Umbilical cord (tissue), 2 donors: ENCODE measurements around the gene NPAS2. TPM values are rescaled to one million over a fixed set of nuclear protein-coding genes. Genes with fewer than 3 reads are reported as not detected.
A peak's percentile ranks its signal among the peaks of the same experiment; 100 is the strongest.

Experiments
- DNase-seq: peaks from one replicate; pipeline ENCODE4 v3.0.0-alpha.2; 2015; ENCODE audit warnings: low spot score
- total RNA-seq: library from RNA; depleted of rRNA; stranded (reverse); fragments of >200 nt; gene quantifications from one replicate; pipeline ENCODE4 v1.2.3, GENCODE V29; 2014; ENCODE audit warnings: low replicate concordance; ENCODE audit not compliant: insufficient read depth

Gene NPAS2
- total RNA-seq, 1 donor from 2014 or later, result 124 TPM

DNA sequence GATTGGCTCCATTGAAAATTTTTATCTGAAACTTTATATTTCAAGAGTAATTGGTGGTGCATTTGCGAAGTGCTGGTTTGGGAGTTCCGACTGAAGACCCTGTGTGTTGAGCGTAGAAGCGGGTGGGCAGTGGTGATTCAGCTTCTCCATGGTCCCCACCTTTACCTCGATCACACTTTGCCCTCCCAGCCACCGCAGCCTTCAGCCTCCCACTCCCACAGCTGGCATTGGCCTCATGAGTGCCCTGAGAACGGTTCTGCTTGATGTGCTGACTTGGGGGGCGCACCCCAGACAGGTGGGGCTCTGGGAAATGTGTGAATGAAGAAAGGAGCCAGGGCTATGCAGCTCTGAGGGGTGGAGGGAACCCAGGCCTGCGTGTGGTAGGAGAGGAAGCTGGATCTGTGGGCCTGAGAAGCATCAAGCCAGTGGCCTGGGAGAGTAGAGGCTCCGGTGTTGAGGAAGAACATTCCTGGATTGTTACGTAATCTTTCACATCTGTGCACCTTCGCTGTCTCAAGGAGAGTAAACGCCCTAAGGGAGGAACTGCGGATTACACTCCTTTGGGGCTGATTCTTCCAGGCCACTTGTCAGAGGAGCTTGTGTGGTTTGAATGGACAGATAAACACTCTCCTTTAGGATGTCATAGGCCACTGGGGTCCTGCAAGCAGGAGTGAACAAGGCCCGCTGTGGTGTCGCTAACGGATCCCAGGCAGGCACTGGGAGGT lies 83.8 kb downstream of the NPAS2 start:
- DNase-seq, result no peak

DNA sequence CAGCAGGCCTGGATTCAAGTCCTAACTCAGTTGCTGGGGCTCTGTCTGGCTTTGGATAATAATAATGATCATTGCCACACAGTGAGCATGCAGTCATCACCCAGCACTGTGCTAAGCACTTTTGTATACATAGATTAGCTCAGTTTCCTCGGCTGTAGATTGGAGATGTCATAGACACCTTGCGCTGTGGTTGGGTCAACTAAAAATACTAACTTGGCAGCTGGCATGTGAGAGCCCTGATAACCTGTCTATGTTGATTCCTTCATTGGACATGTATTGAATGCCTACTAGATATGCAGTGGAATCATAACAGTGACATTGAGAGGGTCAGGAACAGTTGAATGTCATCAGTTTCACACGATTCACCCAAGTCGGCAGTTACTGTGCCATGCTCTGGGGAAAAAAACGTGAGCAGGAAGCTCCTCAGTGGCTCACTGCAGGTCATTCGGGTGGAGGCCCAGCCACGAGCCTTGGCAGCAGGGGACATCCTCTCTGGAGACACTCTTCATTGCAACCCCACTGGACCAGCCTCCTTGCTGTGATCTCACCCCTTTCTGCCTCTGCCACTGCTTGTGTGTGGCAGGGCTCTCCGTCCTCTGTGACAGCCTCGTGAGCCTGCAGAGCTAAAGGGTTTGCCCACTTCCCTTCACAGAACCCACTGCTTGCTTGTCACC lies 85.3 kb downstream of the NPAS2 start:
- no peak for DNase-seq

DNA sequence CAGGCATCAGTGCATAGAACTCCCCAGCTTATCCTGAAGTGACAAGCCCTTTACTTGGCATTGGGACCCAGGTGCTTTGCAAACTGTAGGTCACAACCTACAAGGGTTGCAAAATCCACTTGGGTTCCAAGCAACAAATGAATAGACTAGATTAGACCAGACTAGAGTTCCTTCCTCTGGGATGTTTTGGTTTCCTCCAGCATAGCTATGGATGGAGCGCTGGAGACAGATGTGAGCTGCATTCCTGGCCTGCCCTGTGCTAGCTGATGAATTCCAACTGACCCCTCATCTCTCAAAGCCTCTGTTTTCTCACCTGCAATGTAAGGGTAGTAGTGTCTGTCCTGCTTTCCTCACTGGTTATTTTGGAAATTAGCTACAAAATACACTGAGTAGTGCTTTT lies 86.2 kb downstream of the NPAS2 start:
- DNase-seq, result no peak

DNA sequence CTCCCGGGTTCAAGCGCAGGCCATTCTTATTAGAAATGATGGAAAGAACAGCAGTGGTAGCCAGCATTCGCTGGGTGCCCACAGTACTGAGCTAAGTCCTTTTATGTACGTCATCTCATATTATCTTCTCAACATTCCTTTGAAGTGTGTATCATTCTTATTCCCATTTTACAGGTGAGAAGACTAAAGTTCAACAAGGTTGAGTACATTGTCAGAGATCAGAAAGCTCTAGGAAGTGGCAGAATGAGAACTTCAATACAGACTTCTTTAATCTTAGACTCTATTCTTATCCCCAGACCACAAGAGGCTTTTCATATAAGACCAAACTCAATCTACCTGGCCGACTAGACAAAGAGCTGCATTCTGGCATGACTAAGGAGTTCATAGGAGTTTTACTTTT lies 86.7 kb downstream of the NPAS2 start:
- no peak for DNase-seq

DNA sequence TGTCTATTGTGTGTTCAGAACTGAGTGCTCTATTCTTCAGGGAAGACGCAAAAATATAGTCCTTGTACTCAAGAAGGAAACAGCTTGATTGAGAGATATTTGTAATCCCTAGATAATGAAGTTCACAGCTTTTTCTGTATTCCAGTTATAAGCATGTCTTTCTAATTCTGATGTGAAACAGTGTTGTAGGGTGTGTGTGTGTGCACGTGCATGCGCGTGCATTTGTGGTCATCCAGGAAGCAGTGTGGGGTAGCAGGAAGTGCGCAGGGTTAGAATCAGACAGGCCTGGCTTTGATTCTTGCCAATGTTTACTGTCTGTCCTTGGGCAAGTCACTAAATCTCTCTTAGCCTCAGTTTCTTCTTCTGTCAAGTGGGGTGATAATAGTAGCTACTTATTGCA lies 87.9 kb downstream of the NPAS2 start:
- no peak for DNase-seq

DNA sequence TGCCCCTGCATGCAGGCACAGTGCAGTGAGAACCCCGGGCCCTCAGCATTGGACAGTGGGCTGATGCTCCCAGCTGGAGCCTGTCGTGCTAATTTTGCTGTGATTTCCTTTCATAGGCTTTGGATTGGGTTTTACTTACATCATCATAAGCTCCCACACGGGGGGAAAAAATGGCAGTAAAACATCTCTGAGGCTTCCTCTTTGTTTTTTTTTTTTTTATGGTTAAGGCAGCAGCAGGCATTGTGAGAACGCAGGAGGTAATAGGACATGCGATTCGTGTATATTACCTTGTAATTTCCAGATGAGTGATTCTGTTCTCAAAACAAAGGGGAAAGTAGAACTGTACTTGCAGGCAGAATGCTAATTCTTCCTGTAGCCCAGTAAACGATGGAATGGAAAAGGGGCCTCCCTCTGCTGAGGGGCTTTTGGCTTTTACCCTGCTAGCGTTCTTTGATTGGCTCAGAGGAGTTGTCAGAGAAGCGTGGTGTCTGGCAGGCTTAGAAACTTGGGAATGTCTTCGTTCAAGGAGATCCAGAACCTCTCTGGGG lies 89.7 kb downstream of the NPAS2 start:
- no peak for DNase-seq

DNA sequence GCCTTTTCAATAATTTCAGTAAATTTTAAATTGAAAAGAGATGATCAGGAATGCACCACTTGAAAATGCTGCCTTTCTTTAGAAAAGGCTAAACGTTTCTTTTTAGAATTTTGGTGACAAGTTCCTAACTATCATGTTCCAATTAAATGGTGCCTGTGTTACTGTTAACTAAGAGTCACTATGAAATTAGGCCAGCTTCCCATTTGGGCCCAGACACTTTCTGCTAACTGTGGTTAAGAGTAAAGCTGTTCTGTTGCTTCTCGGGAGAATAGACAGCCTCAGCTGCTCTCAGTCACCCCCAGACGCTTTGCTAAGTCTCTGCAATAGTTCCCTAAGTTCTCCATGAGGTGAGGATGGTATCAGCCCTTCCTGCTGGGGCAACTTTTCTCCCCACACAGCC lies 90.2 kb downstream of the NPAS2 start:
- DNase-seq, result no peak

DNA sequence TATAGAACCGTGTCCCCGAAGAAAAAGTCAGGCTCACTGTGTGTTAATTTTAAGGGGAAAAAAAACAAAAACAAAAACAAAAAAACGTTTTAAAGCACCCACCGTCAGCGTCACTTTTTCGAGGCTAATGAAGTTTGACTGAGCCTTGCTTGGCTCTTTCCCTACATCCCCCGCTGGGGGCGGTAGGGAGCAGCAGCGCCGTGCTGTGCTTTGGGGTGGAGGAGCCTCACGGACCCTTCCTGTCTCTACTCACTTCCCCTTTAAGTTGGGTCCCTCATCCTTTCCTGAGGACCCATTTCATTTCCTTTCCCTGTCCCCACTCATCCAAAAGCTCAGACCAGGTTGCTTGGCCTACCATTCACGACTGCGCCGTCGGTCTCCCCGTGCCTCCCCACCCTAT lies 99.4 kb downstream of the NPAS2 start:
- DNase-seq, result no peak

DNA sequence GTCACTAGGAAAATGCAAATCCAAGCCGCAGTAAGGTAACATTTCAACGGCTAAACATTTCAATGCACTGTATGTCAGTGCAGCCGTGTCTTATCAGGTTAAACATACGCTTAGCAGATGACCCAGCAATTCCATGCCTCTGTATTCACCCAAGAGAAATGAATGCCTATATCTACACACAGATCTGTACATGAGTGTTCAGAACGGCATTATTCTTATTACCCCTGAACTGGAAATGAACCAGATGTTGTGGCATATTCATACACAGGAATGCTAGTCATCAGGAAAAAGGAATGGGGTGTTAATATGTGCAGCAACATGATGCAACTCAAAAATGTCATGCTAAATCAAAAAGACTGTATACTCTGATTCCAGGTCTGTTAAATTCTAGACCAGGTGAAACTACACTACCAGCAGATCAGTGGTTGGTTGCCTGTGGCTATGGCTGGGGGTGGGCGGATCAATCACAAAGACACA lies 101.8 kb downstream of the NPAS2 start:
- peak; percentile 59 for DNase-seq

DNA sequence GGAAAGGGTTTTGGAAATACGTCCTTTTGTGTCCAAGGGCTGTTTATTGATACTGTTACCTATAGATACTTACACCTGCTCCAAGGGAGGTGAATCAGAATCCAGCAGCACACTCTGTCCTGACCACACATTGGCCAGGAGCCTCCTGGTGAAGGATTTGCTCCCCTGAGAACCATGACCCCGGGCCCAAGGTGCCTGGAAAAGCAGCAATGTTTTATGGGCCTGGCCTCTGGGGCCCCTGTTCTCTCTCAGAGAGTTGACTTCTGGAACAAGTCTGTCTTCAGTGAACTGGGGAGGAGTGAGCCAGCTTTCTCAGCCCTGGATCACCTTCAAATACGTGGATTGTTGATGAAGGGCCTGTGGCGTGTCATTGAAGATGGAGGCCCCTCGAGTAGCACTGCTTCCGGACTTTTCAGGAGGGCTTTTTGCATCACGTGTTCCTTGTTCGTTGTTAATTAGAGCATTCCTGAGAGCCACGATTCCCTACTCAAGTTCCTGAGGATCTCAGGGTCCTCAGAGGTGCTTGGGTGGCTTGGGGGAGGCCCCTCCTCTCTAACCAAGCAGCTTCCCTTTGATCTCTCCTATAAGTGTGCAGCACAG lies 103.6 kb downstream of the NPAS2 start:
- DNase-seq, result peak; percentile 84

DNA sequence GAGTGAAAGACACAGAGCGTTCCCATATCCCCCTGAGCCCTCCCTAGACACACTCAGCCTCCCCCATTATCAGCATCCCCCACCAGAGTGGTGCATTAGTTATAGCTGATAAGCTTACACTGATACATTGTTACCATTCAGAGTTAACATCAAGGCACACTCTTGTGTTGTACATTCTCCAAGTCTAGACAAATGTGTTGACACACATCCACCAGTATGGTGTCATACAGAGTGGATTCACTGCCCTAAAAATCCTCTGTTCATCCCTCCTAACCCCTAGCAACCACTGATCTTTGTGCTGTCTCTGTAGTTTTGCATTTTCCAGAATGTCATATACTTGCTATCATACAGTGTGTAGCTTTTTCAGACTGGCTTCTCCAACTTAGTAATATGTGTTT lies 104.2 kb downstream of the NPAS2 start:
- peak; percentile 96 for DNase-seq

DNA sequence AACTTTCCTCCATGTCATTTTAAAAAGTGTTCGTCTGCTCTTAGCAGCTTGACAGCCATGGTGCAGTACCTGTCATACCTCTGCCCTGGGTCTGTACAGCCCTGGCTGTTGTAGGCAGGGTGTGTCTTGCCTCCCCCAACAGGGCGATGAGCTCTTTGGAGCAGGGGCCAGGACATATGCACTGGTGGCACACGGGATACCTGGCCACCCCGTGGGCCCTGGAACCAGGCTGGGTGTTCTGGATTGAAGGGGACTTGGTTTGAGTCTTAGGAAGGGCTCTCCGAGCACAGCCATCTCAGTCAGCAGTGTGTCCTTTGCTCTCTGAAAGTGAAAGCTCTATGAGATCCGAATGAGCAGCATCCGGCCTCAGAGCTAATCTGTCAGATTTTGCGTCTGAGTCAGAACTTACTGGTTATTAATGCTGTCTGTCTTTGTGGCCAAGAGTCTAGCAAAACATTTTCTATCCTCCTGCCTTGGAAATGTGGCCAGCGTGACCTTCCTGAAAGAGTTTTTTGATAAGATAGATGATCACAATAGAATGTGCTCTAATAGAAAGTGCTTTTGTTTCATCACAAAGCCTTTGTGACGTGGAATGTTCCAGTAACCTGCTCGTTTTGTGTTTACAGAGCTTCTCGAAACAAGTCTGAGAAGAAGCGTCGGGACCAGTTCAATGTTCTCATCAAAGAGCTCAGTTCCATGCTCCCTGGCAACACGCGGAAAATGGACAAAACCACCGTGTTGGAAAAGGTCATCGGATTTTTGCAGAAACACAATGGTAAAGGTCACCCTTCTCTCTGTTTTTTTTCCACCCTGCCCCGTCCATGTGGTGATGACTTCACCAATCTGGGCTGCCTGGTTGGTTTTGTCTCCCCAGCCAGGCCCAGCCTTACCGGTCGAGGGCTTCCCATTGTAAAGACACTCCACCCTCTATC lies 104.8 kb downstream of the NPAS2 start:
- peak; percentile 95 for DNase-seq

DNA sequence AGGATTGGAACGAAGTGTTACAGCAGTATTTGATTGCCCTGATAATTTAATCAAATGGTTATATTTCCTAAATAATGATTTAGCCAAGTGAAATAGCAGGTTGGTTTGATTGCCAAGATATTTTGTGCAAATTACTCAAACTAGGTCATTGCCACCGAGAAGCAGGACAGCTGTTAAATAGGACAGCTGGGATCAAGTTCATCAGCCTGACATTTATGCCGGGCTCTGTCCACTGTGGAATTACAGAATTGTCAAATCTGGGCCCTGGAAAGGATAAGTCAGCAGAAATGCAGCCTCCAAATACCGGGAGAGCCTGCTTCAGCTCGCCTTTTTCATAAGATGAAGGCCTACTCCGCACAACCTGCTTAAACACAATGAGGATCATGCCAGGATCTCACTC lies 108.3 kb downstream of the NPAS2 start:
- DNase-seq, result no peak

DNA sequence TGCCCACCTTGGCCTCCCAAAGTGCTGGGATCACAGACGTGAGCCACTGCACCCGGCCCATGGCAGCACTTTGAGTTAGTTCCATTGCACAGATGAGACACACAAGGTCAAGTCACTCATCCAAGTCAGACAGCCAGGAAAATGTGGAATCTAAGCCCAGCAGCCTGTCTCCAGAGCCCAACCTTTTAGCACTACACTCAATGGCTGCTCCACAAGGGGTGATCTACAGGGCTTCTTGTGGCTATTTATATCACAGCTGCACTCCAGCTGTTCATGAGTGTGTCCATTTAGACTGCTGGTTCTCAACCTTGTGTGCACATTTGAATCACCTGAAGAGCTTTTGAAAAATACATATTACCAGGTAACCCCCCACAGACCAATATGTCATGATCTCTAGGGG lies 109.2 kb downstream of the NPAS2 start:
- no peak for DNase-seq

DNA sequence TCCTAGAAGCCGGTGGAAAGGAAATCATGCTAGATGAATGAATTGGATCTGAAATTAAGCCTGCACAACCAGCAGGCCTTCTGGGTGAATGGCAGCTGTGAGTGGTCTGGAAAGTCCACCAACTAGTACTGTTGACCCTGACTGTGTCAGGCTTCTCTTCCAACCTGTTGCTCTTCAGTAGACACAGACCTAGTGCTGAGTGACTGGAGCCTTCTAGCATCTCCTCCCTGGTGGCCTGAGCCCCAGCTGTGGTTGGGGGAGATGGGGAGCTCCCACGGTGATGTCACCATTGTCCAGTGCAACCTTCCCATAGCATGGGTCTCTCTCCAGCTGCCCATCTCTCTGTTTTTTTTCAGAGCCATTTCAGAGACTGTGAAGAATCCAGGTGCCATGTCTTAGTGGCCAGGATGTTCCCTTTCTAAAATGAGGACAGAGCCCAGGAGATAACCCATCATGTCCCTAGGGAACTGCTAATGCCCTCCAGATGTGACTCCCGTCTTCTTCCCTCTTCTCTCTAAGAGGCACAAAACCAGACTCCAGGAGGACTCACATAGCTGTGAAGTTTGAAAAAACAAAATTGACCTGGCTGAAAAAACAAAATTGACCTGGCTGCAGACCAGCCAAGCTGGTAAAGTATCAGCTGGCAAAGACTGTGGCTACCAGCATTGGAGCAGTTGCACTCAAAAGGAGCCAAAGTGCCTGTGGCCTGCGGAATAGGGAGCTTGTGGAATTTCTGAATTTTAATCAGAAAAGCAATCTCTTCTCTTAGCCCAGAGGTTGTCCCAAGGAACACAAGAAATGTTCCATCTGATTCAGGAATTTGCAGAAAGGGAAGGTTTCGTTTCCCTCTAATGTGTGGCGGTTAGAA lies 114.8 kb downstream of the NPAS2 start:
- no peak for DNase-seq

DNA sequence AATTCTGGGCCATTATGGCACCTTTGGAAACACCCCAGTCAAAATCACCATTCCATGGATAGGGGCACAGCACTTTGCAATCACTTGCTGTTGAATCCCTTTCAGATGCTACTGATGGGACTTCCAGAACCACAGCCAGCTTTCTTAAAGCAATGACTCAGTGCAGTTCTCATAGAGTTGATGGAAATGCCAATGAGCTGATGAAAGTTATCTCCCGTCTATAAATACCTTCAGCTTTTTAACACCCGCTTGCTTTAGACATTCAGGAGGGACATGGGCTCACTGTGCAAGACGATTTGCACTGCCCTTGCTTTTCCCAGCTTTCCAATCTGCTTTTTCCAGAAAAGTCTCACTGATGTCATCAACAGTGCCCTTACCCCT lies 115.4 kb downstream of the NPAS2 start:
- no peak for DNase-seq

DNA sequence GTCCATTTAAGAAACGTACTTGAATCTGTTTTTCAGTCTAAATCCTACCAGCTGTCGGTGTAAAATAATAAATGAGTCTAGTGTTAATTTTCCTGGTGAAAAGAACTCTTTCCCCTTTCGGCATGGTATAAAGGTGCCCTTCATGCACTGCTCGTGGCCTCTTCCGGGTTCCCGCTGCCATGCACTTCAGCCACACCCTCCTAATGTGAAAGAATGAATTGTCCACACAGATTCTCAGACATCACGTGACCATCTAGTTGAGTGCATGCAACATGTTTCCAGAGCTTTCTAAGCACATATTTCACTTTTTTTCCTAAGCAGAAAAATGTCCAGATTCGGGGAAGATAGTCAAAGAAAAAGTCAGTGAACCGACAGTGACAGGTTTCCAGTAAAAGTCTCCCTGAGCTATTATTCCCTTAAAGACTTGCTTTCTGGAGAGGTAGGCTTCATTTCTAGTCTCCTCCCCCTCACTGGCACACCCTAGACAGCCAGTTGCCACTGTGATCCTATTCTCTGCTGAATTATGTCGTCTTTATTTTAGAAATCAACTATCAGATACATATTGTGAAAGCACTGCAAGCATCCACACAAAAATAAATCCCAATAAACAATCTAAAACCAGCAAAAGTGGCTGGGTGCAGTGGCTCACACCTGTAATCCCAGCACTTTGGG lies 116.3 kb downstream of the NPAS2 start:
- no peak for DNase-seq

DNA sequence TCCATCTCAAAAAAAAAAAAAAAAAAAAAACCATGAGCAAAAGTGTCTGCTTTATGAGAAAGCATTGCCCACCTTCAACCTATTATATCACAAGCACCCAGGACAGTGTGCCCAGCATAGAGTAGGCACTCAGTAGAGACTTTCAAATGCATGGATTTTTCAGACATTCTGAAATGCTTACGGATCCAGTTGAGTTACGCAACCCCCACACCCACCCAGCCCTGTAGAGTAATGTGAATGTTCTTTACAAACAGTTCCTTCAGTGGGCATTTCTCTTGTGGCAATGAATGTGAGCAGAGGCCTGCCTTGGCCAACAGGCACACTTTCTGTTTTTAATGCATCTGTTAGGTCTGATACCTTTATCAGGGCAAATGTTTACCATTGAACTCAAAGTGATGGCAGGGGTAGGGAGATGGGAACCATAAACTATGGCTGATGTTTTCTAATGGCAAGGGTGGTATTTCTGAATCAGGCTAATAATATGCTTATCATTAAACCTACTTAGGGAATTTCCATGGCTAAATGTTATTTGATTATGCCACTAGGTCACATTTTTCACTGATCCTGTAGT lies 117.1 kb downstream of the NPAS2 start:
- DNase-seq, result no peak
